GM18520 (cell line): Measurements from ENCODE around the gene TSACC.

Experiments used
- ATAC-seq: cut with Tn5 transposase; IDR thresholded peaks from one replicate; pipeline ENCODE4 v1.9.1; 2021; ENCODE audit not compliant: unreplicated experiment

Gene TSACC

GRCh38 chr1:156372876-156373275, 34.5 kb downstream of the TSACC start:
- no peak for ATAC-seq

- ATAC-seq = no peak
Observed at GRCh38 chr1:156373546-156373945, 35.2 kb downstream of the TSACC start.

DNA sequence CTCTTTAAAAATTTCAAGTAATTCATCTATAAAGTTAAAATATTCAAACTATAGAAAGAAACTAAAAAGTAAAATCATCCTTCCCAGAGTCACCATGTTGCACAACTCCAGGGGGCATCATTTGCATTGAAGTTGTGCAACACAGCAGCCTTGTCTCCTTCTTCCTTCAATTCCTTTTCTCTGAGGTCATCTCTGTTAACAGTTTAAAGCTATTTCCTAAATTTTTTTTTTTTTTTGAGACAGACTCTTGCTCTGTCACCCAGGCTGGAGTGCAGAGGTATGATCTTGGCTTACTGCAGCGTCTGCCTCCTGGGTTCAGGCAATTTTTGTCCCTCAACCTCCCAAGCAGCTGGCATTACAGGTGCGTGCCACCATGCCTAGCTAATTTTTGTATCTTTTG, 37.8 kb downstream of the TSACC start:
- no peak for ATAC-seq

DNA sequence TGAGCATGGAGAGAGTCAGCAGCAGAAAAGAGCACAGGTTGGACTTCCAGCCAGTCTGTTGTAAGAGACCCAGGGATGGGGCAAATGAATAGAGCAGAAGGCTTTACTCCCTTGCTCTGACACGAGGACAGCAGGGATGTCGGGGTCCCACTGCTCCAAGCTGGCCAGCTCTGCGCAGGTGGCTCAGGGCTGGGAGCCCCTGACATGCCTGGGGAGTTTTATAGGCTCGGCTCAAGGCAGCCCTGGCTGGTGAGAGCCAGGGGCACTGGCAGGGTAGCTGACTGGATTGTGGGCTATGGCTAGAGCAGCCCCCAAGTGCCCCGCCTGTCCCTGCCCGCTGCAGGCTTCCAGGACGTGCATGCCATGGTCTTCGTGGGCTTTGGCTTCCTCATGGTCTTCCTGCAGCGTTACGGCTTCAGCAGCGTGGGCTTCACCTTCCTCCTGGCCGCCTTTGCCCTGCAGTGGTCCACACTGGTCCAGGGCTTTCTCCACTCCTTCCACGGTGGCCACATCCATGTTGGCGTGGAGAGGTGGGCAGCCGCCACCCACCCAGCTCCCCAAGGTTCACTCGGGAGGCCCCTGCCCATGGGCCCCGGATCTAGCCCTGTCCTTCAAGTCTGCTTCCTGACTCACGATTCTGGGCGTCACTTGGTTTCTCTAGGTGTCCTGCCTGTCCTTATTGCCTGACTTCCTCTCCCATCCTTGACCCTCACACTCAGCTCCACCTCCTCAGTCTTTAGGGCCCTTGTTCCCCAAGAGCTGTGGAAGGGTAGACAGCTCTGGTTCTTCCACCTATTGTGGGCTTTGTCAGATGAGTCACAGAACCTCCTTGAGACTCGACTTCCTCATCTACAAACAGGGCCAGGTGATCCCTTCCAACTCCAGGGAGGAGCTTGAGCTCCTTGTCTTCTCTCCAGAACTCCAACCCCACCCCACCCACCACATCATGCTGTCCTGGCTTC, 38.9 kb downstream of the TSACC start:
- no peak for ATAC-seq

- ATAC-seq = no peak
Observed at GRCh38 chr1:156378557-156378956, 40.2 kb downstream of the TSACC start.

GRCh38 chr1:156379420-156380165, 41.3 kb downstream of the TSACC start:
- ATAC-seq = no peak

GRCh38 chr1:156382561-156382960, 44.2 kb downstream of the TSACC start:
- ATAC-seq = no peak

- ATAC-seq = no peak
Observed at GRCh38 chr1:156383023-156383422, 44.7 kb downstream of the TSACC start.

DNA sequence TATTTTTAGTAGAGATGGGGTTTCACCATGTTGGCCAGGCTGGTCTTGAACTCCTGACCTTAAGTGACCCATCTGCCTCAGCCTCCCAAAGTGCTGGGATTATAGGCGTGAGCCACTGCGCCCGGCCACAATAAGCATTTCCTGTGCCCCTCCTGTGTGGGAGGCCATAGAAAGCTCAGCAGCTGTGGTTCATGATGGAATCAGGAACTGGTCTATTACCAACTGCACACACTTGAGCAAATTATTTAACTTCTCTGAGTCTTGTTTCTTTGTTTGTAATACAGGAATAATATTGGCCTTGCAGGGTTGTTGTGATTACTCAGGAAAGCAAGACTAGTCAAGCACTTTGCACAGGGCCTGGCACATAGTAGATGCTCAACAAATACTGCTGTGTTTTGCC, 45.7 kb downstream of the TSACC start:
- no peak for ATAC-seq

GRCh38 chr1:156384658-156385057, 46.3 kb downstream of the TSACC start:
- ATAC-seq = no peak

DNA sequence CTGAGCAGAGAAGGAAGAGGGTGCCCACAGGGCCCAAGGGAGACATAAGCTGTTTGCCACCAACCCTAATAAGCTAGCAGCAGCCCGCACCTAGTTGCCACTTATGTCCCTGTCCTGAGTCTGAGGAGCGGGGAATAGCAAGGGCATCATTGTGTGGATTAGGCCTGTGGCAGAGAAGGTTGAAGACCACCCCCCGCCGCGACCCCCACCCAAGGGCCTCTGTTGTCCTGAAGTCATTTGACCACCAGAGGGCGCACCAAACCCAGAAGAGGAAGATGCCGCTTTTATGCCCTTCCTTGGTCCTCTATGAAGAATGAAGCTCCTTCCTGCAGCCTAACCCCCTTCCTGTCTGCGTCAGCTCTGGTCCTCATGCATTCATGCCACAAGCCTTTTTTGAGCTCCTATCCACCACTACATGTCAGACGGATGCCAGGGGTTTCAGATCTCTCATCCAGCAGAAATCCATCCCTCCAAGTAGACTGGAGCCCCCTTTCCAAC, 47.3 kb downstream of the TSACC start:
- ATAC-seq = no peak

DNA sequence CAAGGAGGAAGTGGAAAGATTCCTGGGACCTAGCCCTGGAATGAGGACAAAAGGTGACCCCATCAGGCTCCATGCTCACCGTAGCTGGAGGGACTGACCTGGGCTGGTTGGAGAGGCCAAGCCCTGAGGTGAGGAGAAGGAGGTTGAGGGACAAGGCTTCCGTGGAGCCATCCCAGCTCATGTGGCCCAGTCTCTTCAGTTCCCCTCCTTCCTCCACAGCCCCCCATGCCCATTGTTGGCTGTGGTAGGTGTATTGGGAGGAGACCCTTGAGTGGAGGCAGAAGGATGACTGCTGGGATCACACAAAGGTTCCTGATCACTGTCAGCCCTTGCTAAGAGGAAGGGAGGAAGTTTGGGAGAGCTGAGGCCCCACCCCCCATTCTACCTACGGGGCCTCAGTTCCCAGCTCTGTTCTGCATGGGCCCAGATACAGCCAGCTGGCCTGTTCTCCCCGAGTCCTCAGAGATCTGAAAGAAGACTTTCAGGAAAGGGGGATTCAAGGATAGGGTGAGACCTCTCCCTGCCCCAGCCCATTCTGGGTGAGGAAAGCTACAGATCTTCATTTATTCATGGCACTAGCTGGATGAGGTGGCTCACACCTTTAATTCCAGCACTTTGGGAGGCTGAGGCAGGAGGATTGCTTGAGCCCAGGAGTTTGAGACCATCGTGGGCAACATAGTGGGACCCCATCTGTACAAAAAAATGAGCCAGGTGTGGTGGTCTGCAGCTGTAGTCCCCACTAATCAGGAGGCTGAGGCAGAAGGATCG, 48.0 kb downstream of the TSACC start:
- no peak for ATAC-seq

DNA sequence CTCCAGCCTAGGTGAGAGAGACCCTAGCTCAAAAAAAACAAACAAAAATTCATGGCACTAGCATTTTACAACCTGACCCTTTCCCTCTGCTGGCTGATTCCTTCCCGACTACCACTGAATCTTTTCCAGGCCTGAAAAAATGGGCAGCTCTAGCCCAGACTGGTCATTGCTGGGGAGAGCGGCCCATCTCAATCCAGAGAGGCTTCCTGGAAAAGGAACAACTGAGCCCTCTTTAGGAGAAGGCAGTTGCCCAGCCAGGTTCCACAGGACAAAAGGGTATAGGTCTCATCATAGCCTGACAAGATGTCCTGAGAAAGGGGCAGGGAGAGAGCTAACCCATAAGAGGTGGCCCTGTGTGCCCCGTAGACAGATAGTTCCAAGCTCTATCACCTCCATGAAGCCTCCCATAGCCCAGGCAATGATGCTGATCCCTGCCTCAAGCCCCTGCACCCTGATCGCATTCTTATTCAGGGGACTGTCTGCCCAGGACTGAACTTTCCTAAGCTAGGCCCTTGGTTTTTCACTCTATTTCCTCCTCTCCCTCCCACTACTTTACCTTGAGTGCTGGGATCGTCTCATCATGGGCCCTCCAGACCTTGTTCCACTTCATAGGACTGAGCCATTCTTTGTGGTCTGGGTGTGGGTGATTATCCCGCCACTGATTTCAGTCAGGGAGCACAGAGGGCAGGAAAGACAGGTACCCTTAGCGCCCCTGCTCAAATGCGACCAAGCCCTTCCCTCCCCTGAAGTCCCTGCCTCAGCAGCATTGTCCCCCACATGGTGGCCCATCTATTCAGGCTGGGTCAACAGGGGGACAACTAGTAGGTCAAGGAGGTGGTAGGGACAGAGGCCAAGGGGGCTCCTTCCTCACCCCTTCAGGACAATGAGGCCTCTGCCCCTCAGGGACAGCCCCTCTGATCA, 48.9 kb downstream of the TSACC start:
- no peak for ATAC-seq

DNA sequence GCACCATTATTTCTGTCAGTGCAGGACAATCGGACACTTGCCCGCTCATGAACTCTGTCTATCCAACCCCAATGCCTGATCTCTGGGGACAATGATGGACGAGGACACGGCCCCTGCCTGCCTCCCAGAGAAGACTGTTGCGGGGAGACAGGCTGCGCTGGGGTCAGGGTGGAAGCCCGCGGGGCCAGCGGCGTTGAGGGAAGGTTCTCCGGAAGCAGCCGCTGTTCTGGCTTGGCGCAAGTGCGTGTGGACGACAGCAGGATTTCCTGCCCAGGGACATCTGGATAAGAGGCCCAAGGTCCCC, 49.5 kb downstream of the TSACC start:
- ATAC-seq = no peak

GRCh38 chr1:156388174-156389137, 50.1 kb downstream of the TSACC start:
- no peak for ATAC-seq

GRCh38 chr1:156389311-156389710, 51.0 kb downstream of the TSACC start:
- ATAC-seq = no peak

GRCh38 chr1:156390469-156391365, 52.4 kb downstream of the TSACC start:
- no peak for ATAC-seq

- ATAC-seq = no peak
Observed at GRCh38 chr1:156391366-156391677, 53.0 kb downstream of the TSACC start.
